Stimulated activated CD8-positive, alpha-beta memory T cell treated with anti-CD3 and anti-CD28 coated beads, Interleukin-7, amount 100 ng/mL, for 1 hour (primary cell): ENCODE data around the gene SLC22A13.
"Not testable (repeated sequence)": the region's sequence is repeated elsewhere in the genome, so short reads cannot be mapped to it uniquely, and the experiment has no call there.

Source experiments
- DNase-seq, 2 donors: peaks; one replicate each; pipeline ENCODE4 v3.0.0-alpha.2; 2020; ENCODE audit warnings: low read depth in 2 of 2

The SLC22A13 gene

DNA sequence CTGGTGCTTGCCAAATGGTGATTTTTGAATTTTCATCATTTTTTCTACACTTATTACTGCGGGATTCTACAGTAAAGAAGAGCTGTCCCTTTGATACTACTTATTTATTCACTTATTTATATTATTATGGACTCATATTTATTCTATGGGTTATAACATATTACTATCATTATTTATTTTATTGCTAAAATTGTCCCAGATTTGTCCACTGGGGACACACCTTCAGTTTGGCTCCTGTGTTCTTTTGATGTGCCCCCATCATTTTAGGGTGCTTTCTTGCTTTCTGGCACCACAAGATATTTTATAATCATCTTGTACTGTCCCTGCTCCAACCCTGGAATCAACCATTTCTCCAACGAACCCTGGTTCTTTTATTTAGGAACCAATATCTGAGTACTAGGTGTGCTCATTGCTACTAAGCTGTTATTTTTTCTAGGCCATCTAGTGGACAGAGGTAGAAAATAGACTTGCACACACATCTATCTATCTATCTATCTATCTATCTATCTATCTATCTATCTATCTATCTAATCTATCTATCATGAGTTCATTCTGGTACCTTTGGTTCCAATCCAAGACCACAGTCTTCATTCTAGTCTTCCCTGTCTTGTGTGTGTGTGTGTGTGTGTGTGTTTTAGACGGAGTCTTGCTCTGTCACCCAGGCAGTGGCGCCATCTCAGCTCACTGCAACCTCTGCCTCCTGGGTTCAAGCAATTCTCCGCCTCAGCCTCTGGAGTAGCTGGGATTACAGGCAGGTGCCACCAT lies 32.5 kb downstream of the SLC22A13 start:
- DNase-seq: no peak

DNA sequence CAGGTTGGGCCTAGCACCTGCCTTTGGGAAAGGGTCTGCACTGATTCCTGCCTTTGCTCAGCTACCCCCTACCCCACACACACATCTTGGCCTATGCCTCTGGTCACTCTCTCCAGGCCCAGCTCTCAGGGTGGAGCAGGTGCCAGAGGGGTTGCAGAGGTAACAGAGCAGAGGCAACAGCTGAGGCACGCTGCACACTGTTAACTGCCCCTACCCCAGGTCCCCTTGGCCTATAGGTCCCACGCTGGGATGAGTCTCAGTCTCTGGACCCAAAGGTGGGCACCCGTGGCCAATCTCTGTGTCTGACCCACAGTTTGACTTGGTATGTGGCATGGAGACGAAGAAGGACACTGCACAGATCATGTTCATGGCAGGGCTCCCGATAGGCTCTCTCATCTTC lies 41.3 kb downstream of the SLC22A13 start:
- no peak for DNase-seq

DNA sequence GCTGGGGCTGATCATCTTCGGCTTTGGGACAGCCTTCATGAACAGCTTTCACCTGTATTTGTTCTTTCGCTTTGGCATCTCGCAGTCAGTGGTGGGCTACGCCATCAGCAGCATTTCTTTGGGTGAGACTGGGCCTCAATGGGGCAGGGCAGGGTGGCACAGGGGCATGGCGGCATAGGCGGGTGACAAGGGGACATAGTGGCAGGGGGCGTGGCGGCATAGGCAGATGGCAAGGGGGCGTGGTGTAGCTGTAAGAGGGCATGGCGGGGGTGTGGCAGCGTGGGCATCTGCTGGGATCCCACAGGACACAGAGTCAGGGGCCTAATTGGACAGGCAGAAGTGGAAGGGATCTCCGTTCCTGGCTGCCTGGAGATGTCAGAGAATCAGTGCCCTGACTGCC lies 42.0 kb downstream of the SLC22A13 start:
- DNase-seq: no peak

GRCh38 chr3:38308456-38308855 lies 42.8 kb downstream of the SLC22A13 start:
- no peak for DNase-seq

DNA sequence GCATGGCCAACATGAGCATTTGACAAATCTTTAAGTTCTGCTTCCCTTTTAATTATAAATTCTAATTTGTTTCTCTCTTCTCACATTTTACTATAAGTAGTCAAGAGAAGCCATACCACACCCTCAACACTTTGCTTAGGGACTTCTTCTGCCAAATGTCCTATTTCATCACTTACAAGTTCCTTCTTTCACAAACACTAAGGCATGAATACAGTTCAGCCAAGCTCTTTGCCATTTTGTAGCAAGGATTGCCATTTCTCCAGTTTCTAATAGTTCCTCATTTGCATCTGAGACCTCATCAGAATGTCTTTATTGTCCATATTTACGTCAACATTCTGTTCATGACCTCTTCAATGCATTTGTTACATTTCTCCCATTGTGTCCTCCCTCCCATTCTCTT lies 45.9 kb downstream of the SLC22A13 start:
- no peak for DNase-seq

GRCh38 chr3:38311941-38312340 lies 46.3 kb downstream of the SLC22A13 start:
- DNase-seq: no peak

GRCh38 chr3:38312356-38312755 lies 46.7 kb downstream of the SLC22A13 start:
- DNase-seq: no peak

DNA sequence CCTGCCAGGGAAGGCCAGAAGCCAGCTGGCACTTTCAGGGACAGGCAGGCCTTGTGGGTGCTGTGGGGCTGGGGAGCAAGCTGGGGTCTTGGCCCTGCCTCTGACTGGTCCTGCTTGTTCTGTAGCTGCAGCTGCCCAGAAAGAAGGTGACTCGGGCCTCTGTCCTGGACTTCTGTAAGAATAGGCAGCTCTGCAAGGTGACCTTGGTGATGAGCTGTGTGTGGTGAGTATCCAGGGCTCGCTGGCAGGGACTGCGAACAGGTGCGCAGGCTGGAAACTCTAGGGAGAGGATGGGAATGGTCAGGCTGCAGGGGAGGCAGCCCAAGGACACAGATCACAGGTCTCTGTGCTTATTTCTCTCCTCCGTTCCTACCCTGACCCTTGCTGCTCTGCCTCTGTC lies 47.7 kb downstream of the SLC22A13 start:
- DNase-seq: no peak

DNA sequence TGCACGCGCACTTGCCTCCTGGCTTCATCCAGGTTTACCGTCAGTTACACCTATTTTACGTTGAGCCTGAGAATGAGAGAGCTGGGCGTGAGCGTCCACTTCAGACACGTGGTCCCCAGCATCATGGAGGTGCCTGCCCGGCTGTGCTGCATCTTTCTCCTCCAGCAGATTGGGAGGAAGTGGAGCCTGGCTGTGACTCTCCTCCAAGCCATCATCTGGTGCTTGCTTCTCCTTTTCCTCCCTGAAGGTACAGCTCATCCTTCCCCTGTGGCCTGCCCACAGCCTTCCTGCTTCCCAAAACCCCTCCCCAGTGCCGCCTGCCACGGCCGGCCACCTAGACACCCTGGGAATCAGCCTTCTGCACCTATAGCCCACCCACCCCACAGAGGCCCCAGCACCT lies 48.1 kb downstream of the SLC22A13 start:
- DNase-seq: no peak

- no peak for DNase-seq
Observed at GRCh38 chr3:38314112-38314763, 48.6 kb downstream of the SLC22A13 start.

DNA sequence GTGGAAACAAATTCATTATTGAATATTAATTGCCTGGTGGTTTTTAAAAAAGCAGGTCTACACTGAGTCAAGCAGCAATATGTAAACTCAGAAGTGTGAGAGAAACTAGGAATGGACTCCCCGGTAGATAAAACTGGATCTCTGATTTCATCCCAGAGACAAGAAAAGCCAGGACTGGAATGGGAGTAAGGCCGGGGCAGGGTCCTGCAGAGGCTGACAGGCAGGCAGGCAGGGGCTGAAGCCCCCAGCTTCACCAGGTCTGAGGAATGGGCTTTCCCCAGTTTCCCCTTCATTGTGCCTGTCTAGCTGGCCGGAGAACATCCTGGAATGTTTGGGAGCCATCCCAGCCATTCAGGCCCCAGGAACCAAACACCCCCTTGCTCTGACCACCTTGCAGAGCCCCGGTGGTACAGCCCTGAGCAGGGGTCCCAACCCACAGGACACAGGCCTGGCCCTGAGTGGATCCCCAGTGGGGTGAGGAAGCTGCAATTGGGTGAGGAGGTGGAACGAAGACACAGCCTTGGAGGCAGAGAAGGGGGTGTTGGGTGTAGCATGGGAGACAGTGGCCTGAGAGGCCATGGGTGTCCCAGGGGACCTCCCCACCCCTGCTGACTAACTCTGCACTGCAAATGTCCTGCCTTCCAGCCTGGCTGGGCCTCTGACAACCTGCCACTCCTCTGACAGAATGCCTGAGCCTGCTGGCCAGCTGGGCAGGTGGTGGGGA lies 49.3 kb downstream of the SLC22A13 start:
- no peak for DNase-seq

DNA sequence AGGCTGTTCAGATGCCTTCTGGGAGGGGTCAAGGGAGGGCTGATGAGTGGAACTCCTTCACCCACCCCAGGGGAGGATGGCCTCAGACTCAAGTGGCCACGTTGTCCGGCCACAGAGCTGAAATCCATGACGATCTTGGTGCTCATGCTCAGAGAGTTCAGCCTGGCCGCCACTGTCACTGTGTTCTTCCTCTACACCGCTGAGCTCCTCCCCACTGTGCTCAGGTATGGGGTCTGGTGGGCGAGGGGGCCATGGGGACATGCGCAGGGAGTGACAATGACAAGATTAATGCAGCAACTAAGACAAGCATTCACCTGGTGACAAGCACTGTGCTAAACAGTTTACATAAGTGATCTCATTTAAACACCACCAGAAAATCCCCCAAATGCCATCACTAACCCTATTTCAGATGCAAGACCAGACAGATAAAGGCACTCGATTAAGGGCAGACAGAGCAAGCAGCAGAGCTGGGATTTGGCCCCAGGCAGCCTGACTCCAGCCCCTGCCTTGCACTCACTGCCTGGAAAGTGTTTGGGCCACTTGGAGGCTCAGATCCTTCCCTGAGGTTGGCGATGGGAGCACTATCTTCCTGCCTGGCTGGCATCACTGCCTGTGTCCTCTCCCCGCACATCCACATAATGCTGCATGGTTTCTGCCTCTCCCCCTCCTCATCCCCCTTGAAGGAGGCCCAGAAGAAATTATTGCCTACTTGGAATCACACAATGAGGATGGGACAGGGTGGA lies 50.0 kb downstream of the SLC22A13 start:
- no peak for DNase-seq

DNA sequence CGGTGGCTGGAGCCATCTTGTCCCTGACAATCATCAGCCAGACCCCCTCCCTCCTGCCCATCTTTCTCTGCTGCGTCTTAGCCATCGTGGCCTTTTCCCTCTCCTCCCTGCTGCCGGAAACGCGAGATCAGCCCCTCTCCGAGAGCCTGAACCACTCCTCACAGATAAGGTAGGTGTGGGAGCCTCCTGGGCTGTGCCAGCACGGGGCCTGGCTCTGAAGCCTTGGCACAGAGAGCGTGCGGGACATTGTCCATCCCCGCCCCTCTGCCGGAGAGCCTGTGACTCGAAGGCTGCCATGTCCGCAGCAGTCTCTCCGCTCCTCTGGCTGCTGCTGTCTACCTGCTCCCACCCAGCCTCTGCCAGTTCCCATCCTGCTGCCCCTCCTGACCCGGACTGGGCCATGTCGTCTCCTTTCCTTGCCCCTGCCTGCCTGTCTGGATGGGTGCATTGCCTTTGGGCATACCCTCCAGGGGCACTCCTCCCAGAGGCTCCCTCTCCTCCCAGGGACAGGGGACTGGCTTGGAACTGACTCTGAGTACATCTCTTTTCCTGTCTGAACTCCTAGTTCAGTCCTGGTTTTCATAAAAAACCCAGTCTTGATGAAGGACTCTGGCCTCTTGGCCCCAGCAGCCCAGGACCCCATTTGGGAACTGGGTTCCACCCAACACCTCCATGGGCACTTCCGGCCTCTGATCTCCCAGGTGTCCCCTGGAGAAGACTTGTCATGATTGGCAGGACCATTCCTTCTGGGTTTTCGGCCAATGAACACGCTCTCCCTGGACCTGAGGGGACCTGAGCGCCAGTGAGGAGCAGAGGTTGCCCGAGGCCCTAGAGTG lies 51.0 kb downstream of the SLC22A13 start:
- no peak for DNase-seq

- DNase-seq: no peak
Observed at GRCh38 chr3:38317192-38317759, 51.7 kb downstream of the SLC22A13 start.

- DNase-seq: no peak
Observed at GRCh38 chr3:38318766-38319671, 53.4 kb downstream of the SLC22A13 start.

- not testable (repeated sequence) for DNase-seq
Observed at GRCh38 chr3:38320638-38321037, 55.0 kb downstream of the SLC22A13 start.

- DNase-seq: no peak
Observed at GRCh38 chr3:38323060-38323459, 57.4 kb downstream of the SLC22A13 start.

DNA sequence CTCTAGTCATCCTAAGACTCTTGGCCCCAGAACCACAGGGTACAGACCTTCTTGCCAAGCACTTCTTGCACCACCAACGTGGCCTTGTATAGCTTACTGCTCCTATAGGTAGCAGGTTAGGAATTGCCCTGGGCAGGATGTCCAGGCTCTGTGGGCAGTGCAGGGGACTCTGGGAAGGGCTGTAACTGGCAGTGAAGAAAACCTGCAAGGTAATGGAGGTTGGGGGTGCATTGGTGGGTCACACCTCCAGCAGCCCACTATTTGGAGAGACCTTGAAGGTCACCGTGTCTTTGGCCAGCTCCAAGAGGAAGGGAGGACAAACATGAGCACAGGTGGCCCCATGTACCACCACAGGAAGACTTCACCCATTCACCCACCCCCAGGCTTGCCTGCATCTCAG lies 59.6 kb downstream of the SLC22A13 start:
- no peak for DNase-seq

DNA sequence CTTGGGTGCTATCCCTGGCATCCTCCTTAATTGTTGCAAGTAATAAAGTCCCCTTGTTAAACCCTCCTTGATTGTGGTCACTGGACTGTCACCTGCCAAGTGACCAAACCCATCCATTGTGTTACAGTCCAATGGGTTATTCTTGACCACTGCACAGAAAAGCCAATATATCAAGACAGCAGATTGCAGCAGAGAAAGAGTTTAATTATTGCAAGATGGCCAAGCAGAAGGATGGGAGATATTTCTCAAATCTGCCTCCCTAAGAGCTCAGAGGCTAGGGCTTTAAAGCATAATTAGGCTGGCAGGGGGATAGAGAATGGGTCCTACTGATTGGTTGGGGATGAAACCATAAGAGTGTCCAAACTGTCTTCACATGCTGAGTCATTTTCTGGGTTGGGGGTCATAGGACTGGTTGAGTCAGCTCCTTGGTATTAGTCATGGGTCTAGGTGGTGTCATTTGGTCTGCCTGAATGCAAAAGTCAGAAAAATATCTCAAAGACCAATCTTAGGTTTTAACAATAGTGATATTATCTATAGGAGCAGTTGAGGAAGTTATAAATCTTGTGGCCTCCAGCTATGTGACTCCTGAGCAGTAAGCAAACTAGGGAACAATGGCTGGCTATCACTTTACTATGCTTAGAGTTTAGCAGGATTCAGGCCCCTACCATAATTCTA lies 61.9 kb downstream of the SLC22A13 start:
- DNase-seq: no peak
